LNCaP clone FGC (cell line): ENCODE measurements around the gene HDLBP.

ENCODE experiments used
- DNase-seq: peaks from one replicate; pipeline ENCODE4 v3.0.0-alpha.2; 2011; ENCODE audit warnings: low read depth
- H3K4me3 ChIP-seq: 2 replicates; pipeline ENCODE4 v1.5.1; 2011; ENCODE audit warnings: mild to moderate bottlenecking, low read depth, low read length, control low read depth
- TF ChIP-seq, protein P1 (sequence below): IDR thresholded peaks from 2 replicates; pipeline ENCODE4 v1.5.1; 2012; ENCODE audit warnings: mild to moderate bottlenecking; ENCODE audit not compliant: control insufficient read depth, insufficient read depth; ENCODE audit errors: extremely low read depth

HDLBP gene

DNA sequence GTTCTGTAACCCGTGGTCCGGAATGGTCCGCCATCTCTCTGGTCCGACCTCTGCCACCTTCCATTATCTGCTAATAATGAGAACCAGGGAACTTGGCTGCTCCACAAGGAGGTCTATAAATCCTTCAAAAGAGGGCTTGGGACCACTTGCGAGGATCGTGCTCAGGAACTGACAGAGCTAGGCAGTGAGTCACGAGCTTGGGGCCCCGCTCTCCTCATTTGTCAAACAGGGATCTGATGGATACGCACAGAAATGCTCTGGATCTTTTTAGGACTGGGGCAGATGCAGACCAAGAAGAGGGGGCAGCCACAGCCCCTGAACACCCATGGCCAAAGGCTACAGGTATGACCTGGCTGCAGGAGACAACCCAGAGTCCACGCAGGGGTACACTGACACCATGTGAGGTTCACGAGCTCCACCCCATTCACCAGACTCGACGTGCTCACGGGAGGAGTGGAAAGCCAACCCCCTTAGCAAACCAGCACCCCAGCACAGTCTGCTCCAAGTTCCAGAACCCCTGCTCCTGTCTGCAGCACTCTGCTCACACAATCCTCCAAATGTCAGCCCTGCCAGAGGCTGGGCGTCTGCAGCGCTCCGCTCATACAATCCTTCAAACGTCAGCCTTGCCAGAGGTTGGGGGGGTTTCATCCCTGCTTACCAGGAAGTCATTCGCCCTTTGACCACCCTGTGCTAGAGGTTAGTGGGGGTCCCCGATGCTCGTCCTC is 81.2 kb downstream of the HDLBP start:
- no peak for DNase-seq
- no peak overlapping the region for H3K4me3 ChIP-seq
- TF ChIP-seq, protein P1, sequence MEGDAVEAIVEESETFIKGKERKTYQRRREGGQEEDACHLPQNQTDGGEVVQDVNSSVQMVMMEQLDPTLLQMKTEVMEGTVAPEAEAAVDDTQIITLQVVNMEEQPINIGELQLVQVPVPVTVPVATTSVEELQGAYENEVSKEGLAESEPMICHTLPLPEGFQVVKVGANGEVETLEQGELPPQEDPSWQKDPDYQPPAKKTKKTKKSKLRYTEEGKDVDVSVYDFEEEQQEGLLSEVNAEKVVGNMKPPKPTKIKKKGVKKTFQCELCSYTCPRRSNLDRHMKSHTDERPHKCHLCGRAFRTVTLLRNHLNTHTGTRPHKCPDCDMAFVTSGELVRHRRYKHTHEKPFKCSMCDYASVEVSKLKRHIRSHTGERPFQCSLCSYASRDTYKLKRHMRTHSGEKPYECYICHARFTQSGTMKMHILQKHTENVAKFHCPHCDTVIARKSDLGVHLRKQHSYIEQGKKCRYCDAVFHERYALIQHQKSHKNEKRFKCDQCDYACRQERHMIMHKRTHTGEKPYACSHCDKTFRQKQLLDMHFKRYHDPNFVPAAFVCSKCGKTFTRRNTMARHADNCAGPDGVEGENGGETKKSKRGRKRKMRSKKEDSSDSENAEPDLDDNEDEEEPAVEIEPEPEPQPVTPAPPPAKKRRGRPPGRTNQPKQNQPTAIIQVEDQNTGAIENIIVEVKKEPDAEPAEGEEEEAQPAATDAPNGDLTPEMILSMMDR, result no peak

DNA sequence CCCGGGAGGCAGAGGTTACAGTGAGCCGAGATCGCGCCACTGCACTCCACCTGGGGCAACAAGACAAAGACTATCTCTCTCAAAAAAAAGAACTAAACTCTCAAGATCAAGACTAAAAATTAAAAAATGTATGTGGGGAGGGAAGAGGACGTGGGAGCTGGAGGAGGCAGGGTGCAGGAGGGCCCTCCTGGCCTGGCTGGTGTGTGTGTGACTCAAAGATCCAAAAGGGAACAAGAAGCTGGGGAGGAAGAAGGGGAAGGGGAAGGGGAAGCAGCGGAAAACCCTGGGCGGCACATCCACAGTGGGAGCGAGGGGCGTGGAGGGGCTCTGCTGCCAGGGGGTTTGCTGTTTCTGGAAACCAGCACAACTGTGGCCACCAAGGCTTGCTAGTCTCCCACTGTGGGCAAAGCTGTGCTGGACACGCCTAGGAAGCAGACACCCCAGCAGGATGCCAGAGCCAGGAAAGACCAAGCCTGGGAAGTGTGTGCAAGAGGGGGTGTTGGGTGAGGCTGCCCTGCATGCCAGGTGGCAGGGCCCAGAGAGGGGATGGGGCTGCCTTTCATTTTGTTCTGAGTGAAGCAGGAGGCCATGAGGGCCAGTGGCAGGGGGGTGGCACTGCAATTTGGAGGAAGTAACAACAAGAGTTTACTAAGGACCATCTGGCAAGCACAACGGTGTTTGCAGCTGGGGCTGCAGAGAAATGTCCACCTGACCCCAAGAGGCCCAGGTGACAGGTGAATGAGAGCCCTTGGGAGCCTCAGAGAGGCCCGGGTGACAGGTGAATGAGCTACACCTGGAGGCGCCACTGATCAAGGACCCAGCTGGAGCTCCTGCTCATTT is 82.5 kb downstream of the HDLBP start:
- H3K4me3 ChIP-seq, result no peak overlapping the region
- DNase-seq, result no peak
- TF ChIP-seq, protein P1, result no peak

DNA sequence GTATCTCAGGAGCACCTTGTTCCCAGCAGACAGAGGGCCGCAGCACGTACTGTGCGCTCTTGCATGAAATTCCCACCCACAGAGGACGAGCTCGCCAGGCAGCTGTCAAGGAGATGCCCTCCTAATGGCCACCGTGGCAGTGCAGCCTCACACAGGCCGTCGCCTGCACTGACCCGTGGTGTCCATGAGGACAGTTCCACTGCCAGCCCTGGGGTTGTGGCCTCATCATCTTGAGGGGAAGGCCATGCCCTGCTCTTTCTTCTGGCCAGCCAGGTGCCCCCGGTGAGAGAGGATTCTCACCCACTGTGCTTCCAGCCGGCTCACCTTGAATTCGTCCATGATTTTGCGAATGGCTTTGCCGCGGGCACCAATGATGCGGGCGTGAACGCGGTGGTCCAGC is 85.0 kb downstream of the HDLBP start:
- H3K4me3 ChIP-seq, result no peak overlapping the region
- DNase-seq, result no peak
- TF ChIP-seq, protein P1, result no peak

DNA sequence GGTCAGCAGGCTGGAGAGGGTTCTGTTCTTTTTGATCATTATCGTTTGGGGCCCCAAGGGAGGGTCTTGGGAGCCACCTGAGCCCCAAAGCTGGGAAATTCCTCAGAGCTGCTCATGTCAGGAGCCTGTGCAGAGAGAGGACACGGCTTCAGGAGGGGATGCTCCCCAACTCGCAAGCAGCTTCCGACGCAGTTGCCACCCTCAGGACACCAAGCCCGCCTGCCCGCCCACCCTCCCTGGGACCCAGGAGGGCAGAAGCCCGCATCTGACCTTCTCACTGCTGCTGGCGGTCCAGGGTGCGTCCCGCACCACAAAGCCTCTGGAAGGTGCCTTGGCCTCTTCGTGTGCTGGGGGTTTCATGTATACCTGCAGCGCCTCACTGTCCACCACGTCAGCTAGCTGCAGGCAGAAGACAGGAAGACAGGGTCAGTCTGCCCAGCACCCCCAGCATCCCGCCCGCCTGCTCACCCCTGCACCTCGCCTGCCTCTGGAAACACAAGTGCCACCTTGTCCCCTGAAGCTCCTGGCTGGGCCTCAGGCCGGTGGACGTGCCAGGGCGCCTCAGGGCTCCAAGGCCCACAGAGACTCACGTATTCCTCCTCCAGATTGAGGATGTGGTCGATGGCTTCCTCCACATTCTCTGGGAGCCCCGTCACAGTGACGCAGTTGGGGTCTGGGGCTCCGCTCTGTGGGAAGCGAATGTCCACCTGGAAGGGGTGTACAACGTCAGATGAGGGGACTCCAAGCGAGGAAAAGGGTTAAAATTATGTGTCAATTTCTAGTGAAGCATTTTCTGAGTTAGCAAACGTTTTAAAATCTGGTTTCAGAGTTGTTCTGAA is 85.7 kb downstream of the HDLBP start:
- no peak for DNase-seq
- TF ChIP-seq, protein P1, result no peak
- no peak overlapping the region for H3K4me3 ChIP-seq

DNA sequence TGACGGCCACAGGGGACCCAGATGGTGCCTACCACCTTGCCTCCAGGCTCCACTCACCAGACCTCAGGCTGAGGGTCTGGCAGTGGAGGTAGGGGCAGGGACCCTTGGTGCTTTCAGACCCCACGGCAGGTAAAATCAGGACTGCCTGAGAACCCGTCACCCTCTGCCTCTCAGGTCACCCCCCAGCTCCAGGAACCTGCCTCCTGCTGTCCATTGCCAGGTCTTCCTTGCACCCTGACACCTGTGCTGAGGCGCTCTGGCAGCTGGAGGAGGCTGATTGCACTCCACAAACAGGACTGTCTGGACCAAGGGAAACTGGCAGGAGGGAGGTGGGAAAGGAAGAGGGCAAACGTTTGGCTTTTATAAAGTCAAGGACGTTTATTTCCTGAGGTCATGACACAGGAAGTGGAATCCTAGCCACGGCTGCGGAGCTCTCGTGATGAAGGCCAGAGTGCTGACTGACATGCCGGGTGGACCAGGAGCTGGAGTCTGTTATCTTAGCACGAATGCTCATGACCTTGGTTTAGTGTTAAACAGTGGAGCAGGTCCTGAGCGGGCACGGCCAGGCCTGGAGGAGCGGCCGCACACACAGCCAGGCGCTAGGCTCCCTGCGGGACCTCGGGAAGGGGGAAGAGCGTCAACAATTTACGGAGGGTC is 86.5 kb downstream of the HDLBP start:
- no peak overlapping the region for H3K4me3 ChIP-seq
- TF ChIP-seq, protein P1, result no peak
- no peak for DNase-seq

DNA sequence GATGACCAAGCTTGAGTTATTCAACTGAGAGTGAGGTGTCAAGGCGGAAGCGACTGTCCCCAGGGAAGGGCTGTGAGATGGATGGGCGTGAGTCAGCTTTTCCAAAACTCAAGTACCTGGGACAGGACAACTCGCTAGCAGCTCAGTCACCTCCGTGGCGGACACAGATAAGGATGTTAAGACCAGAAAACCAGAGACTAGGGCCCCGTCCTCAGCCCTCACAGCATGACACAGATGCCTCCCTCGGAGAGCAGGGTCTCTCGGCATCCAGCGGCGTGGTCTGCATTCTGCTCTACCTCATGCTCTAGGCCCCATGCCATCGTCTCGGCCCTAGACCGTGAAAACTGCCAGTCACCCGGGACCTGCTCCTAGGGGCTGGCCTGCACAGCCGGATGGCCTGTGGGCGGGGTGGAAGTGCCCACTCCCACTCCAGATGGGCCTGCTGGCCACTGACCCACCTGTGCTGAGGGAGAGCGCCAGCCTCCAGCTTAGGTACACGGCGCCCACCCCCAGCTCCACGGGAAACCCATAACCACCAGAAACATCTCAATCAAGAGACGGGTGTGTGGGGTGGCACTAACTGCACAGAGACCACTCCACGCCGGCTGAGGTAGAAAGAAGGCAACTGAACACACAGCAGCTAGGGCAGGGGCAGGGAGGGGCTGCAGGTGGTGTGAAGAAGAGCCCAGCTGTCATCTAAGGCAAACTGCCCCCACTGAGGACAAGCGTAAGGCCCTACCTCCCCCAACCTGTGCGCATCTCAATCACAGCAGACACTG is 87.2 kb downstream of the HDLBP start:
- TF ChIP-seq, protein P1, result no peak
- no peak for DNase-seq
- no peak overlapping the region for H3K4me3 ChIP-seq
